GM12878 (cell line): ENCODE data around the gene STRADB. TPM values are rescaled to one million over a fixed set of nuclear protein-coding genes. Genes with fewer than 3 reads are reported as not detected.

Experiments used
- ATAC-seq: fragments of 200-7000 bp; cut with Tn5 transposase; 3 replicates; pipeline ENCODE4 v1.9.1; 2020; ENCODE audit warnings: mild to moderate bottlenecking, moderate library complexity
- BruUV-seq: library from RNA; stranded (reverse); fragments of 400-500 nt; replicated peaks from 2 replicates; lab custom pipeline; 2021; lab: Mats Ljungman, UMichigan
- CTCF ChIA-PET: fragments of 300-600 bp; sonication (Branson Sonifier 250); formaldehyde crosslinking; extraction: SDS; loops from one replicate; lab custom pipeline; 2021; ENCODE audit warnings: inconsistent platforms; lab: Yijun Ruan, JAX
- POLR2A ChIA-PET: fragments of 350-600 bp; formaldehyde crosslinking; extraction: SDS; loops from one replicate; lab custom pipeline; 2021; ENCODE audit warnings: inconsistent platforms; lab: Charles Lee
- RAD21 ChIA-PET: fragments of 300-600 bp; sonication (Branson Sonifier 250); formaldehyde crosslinking; loops from one replicate; lab custom pipeline; 2023; ENCODE audit warnings: antibody characterized with exemption; ENCODE audit not compliant: unreplicated experiment; lab: Charles Lee
- SMC1A ChIA-PET: fragments of 300-600 bp; sonication (Branson Sonifier 250); formaldehyde crosslinking; loops from one replicate; lab custom pipeline; 2023; ENCODE audit not compliant: unreplicated experiment, uncharacterized antibody; lab: Charles Lee
- DNase-seq: peaks from one replicate; pipeline ENCODE4 v3.0.0-alpha.2; 2011; ENCODE audit warnings: low read depth, low spot score
- FAIRE-seq: peaks from 3 replicates; lab custom pipeline; 2011; peaks lifted over from hg19 to GRCh38; lab: Jason Lieb, UNC
- H2AFZ ChIP-seq: 2 replicates; pipeline ENCODE4 v1.6.0; 2011; ENCODE audit warnings: low read depth, low read length, control low read depth; ENCODE audit not compliant: control insufficient read depth
- H3K27ac ChIP-seq: 2 replicates; pipeline ENCODE4 v1.5.1; 2011; ENCODE audit warnings: control low read depth; ENCODE audit not compliant: control insufficient read depth, insufficient read depth
- H3K27me3 ChIP-seq, 2 experiments: replicated peaks in 1 of 2; 2 replicates each; pipeline versions ENCODE4 v1.6.0 to v1.6.1; 2011; ENCODE audit warnings: low read length in 1 of 2; ENCODE audit not compliant: control insufficient read depth in 2 of 2, insufficient read depth in 2 of 2
- H3K36me3 ChIP-seq, 2 experiments: 2 replicates each; pipeline ENCODE4 v1.5.1; 2011; ENCODE audit warnings: low read length in 1 of 2; ENCODE audit not compliant: control insufficient read depth in 2 of 2, insufficient read depth in 2 of 2
- H3K4me1 ChIP-seq: 2 replicates; pipeline ENCODE4 v1.6.1; 2011; ENCODE audit warnings: mild to moderate bottlenecking, low read length, moderate library complexity, mixed read lengths; ENCODE audit not compliant: control insufficient read depth, insufficient read depth
- H3K4me2 ChIP-seq: 2 replicates; pipeline ENCODE4 v1.6.0; 2011; ENCODE audit warnings: control low read depth; ENCODE audit not compliant: control insufficient read depth, insufficient read depth
- H3K4me3 ChIP-seq: fragments of 200-600 bp; sonication (generic); 2 replicates; pipeline ENCODE4 v1.5.1; 2016
- H3K79me2 ChIP-seq: 2 replicates; pipeline ENCODE4 v1.6.0; 2011; ENCODE audit warnings: low read length; ENCODE audit not compliant: control insufficient read depth, insufficient read depth
- H3K9ac ChIP-seq: 2 replicates; pipeline ENCODE4 v1.8.0; 2011; ENCODE audit warnings: low read length, control low read depth, mixed read lengths; ENCODE audit not compliant: control insufficient read depth, insufficient read depth
- H3K9me3 ChIP-seq: replicated peaks from 3 replicates; pipeline ENCODE4 v1.5.1; 2011; ENCODE audit warnings: mild to moderate bottlenecking, low read length; ENCODE audit not compliant: control insufficient read depth, insufficient read depth
- H4K20me1 ChIP-seq: 2 replicates; pipeline ENCODE4 v1.6.0; 2011; ENCODE audit not compliant: control insufficient read depth, insufficient read depth
- JUNB ChIP-seq: IDR thresholded peaks from 2 replicates; pipeline ENCODE4 v1.6.1; 2016; ENCODE audit warnings: antibody characterized with exemption, mild to moderate bottlenecking
- NR2F1 ChIP-seq: fragments of 450-650 bp; conservative IDR thresholded peaks from 2 replicates; pipeline ENCODE4 v1.6.1; 2017; ENCODE audit warnings: mild to moderate bottlenecking
- RAD21 ChIP-seq: IDR thresholded peaks from 2 replicates; pipeline ENCODE4 v1.6.1; 2011; ENCODE audit warnings: mild to moderate bottlenecking, low read depth, low read length, moderate library complexity; ENCODE audit not compliant: insufficient read depth
- ZBED1 ChIP-seq: IDR thresholded peaks from 2 replicates; pipeline ENCODE4 v1.6.1; 2016; ENCODE audit warnings: borderline replicate concordance
- WGBS: methylation state at CpG from one replicate; pipeline ENCODE4 v1.1.6; 2016; ENCODE audit warnings: low lambda C conversion rate; ENCODE audit not compliant: insufficient replicate concordance, insufficient coverage; ENCODE audit errors: missing lambda C conversion rate; 5-methylcytosine and 5-hydroxymethylcytosine counted together
- in situ Hi-C: fragments of 300-500 bp; cut with MboI; formaldehyde crosslinking; loops from 9 replicates; pipeline ENCODE4 v1.14.3; 2018; ENCODE audit warnings: mixed read lengths
- intact Hi-C: fragments of 100-400 bp; cut with micrococcal nuclease; formaldehyde crosslinking; loops from one replicate; pipeline ENCODE4 v1.14.2; 2022; ENCODE audit not compliant: unreplicated experiment
- polyA plus RNA-seq, 11 experiments: library from polyadenylated mRNA; depleted of rRNA in 4 of 11; unstranded in 6 of 11; stranded (reverse) in 5 of 11; fragments of >200 nt; fragmentation: Nextera tagmentation in 4 of 11; fragmentation: Illumina TruSeq in 1 of 11; extraction: Ambion mirVana in 4 of 11; extraction: Trizol in 1 of 11; gene quantifications; 1 replicate in 1 of 11; 2 replicates in 10 of 11; pipeline versions ENCODE4 v1.2.1 to v1.2.3, GENCODE V29; 2011 to 2016; ENCODE audit warnings: inconsistent platforms in 2 of 11, missing spikeins in 2 of 11, low read depth in 1 of 11
- total RNA-seq, 4 experiments: library from RNA; depleted of rRNA in 3 of 4; stranded (reverse); fragments of >200 nt in 3 of 4; fragmentation: Illumina TruSeq in 1 of 4; extraction: Trizol in 1 of 4; gene quantifications; 2 replicates each; pipeline versions ENCODE4 v1.2.1 to v1.2.3, GENCODE V29; 2013 to 2021
- TF ChIP-seq, protein P1 (sequence below): fragments of 450-650 bp; IDR thresholded peaks from 2 replicates; pipeline ENCODE4 v1.6.1; 2016; ENCODE audit warnings: mild to moderate bottlenecking, moderate library complexity, borderline replicate concordance
- TF ChIP-seq, protein P2 (sequence below): fragments of 450-650 bp; IDR thresholded peaks from 2 replicates; pipeline ENCODE4 v1.6.1; 2017; ENCODE audit warnings: borderline replicate concordance
- TF ChIP-seq, protein P3 (sequence below), 3 experiments: IDR thresholded peaks in 2 of 3; conservative IDR thresholded peaks in 1 of 3; 2 replicates each; pipeline ENCODE4 v1.5.1; 2011; ENCODE audit warnings: low read depth in 3 of 3, low read length in 3 of 3, mild to moderate bottlenecking in 3 of 3, control low read depth in 2 of 3, moderate library complexity in 2 of 3, inconsistent platforms in 1 of 3, mixed read lengths in 1 of 3; ENCODE audit not compliant: control insufficient read depth in 2 of 3, insufficient read depth in 1 of 3; ENCODE audit errors: extremely low read depth in 1 of 3

Gene STRADB
- total and polyA plus RNA-seq, 10 of the 15 experiments (the other 5 are each of a cell fraction or from before 2014, with no cell fraction given) = 7.6 to 58.3 (median 32.2) TPM

DNA sequence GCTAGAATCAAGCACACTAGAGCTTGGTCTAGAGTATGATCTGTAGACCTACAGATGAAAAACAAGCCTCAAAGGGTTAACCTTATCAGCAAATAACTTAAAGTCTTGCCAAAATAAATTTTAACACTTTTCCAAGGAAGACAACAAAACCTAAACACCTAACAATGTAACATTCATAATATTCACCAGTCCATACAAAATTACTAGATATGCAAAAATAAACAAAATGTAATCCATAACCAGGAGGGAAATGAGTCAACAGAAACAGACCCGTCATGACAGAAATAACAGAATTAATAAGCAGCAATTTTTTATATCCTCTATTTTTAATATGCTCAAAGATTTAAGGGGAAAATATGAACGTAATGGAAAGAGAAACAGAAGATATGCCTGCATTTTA, 36.4 kb upstream of the STRADB start:
- Histone ChIP-seq H3K9ac (no peak overlapping the region), H3K9me3 (no peaks in the 10 kb centered on the region), H3K27ac (no peak overlapping the region), H2AFZ (no peak overlapping the region), H4K20me1 (no peaks in the 10 kb centered on the region), H3K36me3 (no peaks in the 10 kb centered on the region), H3K4me1 (peaks cover 19% of the 10 kb centered on the region), H3K27me3 (no peaks in the 10 kb centered on the region), H3K4me3 (no peak overlapping the region), H3K79me2 (no peaks in the 10 kb centered on the region), H3K4me2 (no peak overlapping the region)
- 0 out of 2 replicates have a peak, but pooled peaks have one; percentile 32 for TF ChIP-seq ZBED1
- peak; percentile 62 for TF ChIP-seq JUNB
- TF ChIP-seq NR2F1 = no peak
- no peak for FAIRE-seq
- intact Hi-C loops (no loop called here), in situ Hi-C loops (no loop called here)
- SMC1A ChIA-PET = interaction anchor here (1.2 to 2.2 kb wide), 6 partner anchors 8 to 183 kb away, joined by 3 to 12 read pairs (median 4); partner anchors contain the start of genes STRADB and TRAK2
- RAD21 ChIA-PET = interaction anchor here (1.2 kb wide), 1 partner anchor 36 kb away, joined by 7 read pairs; the partner anchor contains the start of genes STRADB and TRAK2
- no peak for ATAC-seq
- CTCF ChIA-PET = interaction anchor here (1.0 kb wide), 1 partner anchor 14 kb away, joined by 3 read pairs; no protein-coding TSS in a partner anchor
- POLR2A ChIA-PET = no interaction called here
- no peak for DNase-seq
- 13% methylated on average over 2 of the region's 2 CpGs for WGBS
- no TSS peak for BruUV-seq

DNA sequence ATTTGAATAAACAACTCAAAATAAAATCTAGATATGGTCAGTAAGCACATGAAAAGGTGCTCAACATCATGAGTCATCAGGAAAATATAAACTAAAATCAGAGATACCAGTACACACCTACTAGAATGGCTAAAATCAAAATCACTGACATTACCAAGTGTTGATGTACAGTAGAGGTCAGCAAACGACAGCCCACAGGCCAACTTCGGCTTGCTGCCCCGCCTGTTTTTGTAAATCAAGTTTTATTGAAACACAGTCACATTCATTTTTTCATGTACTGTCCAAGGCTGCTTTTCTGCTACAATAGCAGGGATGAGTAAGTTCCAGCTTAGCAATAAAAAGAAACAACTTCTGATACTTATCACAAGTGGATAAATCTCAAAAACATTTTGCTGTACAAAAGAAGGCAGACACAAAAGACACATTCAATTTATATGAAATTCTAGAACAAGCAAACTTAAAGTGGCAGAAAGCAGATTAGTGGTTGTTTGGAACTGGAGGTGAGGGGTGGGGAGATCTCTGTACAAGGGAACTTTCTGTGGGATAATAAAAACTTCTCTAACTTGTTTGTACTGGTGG, 32.4 kb upstream of the STRADB start:
- intact Hi-C loops (no loop called here), in situ Hi-C loops (no loop called here)
- peak; percentile 25; the same call in 1 of the 2 replicates for TF ChIP-seq RAD21
- TF ChIP-seq, protein P1, sequence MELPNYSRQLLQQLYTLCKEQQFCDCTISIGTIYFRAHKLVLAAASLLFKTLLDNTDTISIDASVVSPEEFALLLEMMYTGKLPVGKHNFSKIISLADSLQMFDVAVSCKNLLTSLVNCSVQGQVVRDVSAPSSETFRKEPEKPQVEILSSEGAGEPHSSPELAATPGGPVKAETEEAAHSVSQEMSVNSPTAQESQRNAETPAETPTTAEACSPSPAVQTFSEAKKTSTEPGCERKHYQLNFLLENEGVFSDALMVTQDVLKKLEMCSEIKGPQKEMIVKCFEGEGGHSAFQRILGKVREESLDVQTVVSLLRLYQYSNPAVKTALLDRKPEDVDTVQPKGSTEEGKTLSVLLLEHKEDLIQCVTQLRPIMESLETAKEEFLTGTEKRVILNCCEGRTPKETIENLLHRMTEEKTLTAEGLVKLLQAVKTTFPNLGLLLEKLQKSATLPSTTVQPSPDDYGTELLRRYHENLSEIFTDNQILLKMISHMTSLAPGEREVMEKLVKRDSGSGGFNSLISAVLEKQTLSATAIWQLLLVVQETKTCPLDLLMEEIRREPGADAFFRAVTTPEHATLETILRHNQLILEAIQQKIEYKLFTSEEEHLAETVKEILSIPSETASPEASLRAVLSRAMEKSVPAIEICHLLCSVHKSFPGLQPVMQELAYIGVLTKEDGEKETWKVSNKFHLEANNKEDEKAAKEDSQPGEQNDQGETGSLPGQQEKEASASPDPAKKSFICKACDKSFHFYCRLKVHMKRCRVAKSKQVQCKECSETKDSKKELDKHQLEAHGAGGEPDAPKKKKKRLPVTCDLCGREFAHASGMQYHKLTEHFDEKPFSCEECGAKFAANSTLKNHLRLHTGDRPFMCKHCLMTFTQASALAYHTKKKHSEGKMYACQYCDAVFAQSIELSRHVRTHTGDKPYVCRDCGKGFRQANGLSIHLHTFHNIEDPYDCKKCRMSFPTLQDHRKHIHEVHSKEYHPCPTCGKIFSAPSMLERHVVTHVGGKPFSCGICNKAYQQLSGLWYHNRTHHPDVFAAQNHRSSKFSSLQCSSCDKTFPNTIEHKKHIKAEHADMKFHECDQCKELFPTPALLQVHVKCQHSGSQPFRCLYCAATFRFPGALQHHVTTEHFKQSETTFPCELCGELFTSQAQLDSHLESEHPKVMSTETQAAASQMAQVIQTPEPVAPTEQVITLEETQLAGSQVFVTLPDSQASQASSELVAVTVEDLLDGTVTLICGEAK = peak; percentile 59
- TF ChIP-seq, protein P2, sequence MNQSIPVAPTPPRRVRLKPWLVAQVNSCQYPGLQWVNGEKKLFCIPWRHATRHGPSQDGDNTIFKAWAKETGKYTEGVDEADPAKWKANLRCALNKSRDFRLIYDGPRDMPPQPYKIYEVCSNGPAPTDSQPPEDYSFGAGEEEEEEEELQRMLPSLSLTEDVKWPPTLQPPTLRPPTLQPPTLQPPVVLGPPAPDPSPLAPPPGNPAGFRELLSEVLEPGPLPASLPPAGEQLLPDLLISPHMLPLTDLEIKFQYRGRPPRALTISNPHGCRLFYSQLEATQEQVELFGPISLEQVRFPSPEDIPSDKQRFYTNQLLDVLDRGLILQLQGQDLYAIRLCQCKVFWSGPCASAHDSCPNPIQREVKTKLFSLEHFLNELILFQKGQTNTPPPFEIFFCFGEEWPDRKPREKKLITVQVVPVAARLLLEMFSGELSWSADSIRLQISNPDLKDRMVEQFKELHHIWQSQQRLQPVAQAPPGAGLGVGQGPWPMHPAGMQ = no peak
- TF ChIP-seq, protein P3, sequence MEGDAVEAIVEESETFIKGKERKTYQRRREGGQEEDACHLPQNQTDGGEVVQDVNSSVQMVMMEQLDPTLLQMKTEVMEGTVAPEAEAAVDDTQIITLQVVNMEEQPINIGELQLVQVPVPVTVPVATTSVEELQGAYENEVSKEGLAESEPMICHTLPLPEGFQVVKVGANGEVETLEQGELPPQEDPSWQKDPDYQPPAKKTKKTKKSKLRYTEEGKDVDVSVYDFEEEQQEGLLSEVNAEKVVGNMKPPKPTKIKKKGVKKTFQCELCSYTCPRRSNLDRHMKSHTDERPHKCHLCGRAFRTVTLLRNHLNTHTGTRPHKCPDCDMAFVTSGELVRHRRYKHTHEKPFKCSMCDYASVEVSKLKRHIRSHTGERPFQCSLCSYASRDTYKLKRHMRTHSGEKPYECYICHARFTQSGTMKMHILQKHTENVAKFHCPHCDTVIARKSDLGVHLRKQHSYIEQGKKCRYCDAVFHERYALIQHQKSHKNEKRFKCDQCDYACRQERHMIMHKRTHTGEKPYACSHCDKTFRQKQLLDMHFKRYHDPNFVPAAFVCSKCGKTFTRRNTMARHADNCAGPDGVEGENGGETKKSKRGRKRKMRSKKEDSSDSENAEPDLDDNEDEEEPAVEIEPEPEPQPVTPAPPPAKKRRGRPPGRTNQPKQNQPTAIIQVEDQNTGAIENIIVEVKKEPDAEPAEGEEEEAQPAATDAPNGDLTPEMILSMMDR (IDR thresholded peaks at IDR 0.05 in 2 of 3, conservative IDR thresholded peaks at IDR 0.05 in 1 of 3; ENCODE audit: control insufficient read depth in 2 of 3, extremely low read depth in 1 of 3, insufficient read depth in 1 of 3, low read depth in 3 of 3, low read length in 3 of 3) = peak in 1 of 3 experiments; percentile 23; a peak in 1 of 6 replicates
- no peak for DNase-seq
- FAIRE-seq = no peak
- POLR2A ChIA-PET = no interaction called here
- CTCF ChIA-PET = no interaction called here
- Histone ChIP-seq H3K4me3 (no peak overlapping the region), H2AFZ (no peak overlapping the region), H4K20me1 (no peaks in the 10 kb centered on the region), H3K27ac (no peak overlapping the region), H3K4me1 (peaks cover 7% of the 10 kb centered on the region; the same call in 1 of the 2 replicates), H3K4me2 (no peak overlapping the region), H3K9ac (no peak overlapping the region), H3K27me3 (no peaks in the 10 kb centered on the region), H3K79me2 (no peaks in the 10 kb centered on the region), H3K9me3 (no peaks in the 10 kb centered on the region), H3K36me3 (no peaks in the 10 kb centered on the region)
- 100% methylated on average over 3 of the region's 3 CpGs for WGBS
- RAD21 ChIA-PET = no interaction called here
- SMC1A ChIA-PET = no interaction called here
- BruUV-seq = no TSS peak
- no peak for ATAC-seq
